GM21619 (cell line): ENCODE measurements around the gene FRYL.

Experiments
- ATAC-seq: cut with Tn5 transposase; IDR thresholded peaks from one replicate; pipeline ENCODE4 v1.9.1; 2021; ENCODE audit not compliant: unreplicated experiment

The FRYL gene

DNA sequence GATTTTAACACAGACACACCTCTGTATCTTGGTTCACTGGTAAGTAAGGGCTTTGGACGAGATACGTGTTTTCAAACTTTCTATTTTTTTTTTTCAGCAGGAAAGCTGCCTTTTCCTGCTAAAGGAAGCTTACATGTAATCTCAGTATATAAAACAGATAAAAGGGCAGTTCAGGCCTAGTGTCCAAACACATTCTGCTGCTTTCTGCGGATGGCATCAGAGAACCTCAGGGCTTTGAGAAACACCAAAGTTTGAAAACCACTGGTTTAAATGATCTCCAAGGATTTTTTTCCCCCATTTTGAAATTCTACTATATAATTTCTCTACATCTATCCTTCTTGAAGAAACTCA is 214.1 kb downstream of the FRYL start:
- no peak for ATAC-seq

- peak; percentile 58 for ATAC-seq
Observed at GRCh38 chr4:48565362-48566033, 214.6 kb downstream of the FRYL start.

DNA sequence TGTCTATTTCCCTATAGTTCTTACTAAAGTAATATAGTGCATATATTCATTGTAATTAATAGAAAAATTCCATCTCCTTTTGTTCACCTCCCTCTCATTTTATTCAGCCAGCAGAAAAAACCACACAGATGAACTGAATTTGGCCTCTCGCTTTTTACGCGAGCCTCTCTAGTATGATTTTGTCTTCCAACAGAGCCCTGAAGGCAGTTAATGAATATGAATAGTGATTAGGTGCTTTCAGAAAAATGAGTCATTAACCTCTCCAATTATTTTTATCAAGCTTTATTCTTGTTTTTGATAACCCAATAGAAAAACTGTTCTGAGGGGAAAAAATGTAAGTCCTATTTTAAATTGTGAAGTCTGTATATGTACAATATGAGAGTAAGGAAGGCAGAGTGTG is 215.9 kb downstream of the FRYL start:
- no peak for ATAC-seq

DNA sequence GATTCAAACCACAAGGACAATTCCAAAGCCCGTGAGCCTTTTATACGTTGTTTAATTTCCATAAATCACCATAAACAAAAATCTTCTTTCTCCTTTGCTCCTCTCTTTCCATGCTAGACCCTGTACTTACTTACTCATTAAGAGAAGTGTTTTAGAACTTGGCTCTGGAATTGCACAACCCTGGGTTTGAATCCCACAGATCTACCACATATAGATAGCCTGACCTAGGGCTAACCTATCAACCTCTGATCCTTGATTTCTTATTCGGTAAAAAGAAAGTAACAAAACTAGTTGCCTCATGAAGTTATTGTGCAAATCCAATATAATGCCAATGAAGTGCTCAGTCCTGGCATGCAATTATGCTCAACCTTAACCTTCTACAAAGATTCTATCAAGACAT is 221.3 kb downstream of the FRYL start:
- no peak for ATAC-seq

GRCh38 chr4:48558026-48558425 is 222.1 kb downstream of the FRYL start:
- ATAC-seq = no peak

DNA sequence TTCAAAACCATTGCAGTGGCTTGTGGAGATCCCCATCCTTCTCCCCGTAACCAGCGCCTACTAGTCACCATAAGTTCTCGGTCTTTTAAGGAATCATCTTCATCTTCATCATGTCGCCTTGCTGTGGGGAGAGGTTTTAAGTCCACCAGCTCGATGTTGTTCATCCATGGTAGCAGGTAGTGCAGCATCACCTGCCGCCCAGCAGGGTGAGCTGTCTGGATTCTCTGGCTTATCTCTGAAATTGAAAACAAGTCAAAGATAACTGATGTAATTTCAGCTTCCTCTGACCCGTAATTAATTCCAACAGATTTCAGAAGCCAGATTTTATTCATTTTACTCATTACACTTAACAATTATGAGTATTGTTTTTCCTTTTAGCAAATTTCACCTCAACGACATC is 222.6 kb downstream of the FRYL start:
- ATAC-seq = no peak

- no peak for ATAC-seq
Observed at GRCh38 chr4:48556268-48556667, 223.8 kb downstream of the FRYL start.

- no peak for ATAC-seq
Observed at GRCh38 chr4:48554606-48555005, 225.5 kb downstream of the FRYL start.

DNA sequence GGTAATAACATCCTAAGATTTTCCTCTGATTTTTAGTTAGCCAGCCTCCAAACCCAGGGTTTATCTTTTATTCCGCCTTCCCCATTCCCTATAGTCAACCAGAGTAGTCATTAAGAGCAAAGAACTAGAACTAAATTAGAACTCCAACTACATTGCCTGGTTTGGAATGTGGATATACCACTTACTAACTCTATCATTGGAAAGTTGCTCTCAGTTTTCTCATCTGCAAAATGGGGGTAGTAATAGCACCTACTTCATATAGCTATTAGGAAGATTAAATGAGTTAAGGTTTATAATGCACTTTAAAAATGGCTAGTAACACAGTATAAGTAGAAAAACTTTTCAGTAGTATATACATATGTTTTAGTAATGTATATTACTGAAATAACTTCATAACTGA is 226.4 kb downstream of the FRYL start:
- no peak for ATAC-seq

GRCh38 chr4:48546336-48546735 is 233.7 kb downstream of the FRYL start:
- no peak for ATAC-seq

DNA sequence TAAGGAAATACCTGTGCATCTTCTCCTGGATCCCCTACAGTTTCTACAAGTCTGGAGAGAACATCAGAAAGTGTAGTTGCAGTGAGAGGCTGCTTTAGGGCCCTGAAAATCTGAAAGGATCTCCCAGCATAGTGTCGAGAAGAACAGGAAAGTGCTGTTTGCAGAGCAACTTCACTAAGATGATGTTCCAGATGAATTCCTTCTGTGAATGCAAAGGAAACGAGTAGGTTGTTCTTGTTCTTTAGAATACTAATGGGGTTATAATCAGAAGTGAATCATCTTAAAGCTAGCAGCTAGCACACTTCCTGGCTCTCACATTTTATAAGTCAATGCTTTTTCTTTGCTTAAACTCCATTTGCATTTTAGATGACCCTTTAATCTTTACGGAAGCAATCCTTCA is 236.3 kb downstream of the FRYL start:
- no peak for ATAC-seq

- ATAC-seq = no peak
Observed at GRCh38 chr4:48542888-48543287, 237.2 kb downstream of the FRYL start.

DNA sequence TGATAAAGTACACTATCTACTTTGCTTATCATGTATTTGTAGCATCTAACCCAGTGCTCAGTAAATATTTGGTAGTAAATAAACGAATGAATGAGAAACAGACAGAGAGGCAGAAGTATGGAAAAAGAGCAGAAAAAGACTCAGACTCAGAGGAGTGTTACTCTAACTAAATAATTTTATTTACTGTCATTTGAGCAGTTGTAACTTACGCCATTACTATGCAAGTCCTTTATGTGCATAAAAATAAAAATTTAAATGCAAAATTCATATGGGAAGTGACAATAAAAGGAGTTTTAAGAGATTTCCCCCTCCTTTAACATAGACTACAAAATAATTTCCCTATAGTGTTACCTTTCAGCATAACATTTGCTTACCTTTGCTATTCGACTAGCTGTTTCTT is 240.5 kb downstream of the FRYL start:
- ATAC-seq = no peak

GRCh38 chr4:48538358-48538757 is 241.7 kb downstream of the FRYL start:
- ATAC-seq = no peak

DNA sequence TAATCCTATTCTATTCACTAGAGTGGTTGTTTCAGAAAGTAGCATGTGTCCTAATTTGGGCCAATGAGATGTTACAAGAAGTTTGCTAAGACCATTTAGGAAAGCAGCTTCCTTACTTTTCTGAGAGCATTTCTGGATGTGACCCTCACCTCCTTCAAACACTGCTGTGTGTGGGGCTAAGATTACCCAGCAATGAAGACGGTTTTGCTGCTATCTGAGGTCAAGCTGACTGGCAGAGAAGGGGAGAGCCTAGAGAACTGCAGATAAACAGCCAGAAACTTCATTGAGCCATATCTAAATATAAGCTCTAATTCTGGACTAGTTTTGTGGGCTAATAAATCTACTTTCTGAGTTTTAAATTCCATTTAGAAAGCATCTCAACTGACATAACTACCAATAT is 253.7 kb downstream of the FRYL start:
- ATAC-seq = no peak

DNA sequence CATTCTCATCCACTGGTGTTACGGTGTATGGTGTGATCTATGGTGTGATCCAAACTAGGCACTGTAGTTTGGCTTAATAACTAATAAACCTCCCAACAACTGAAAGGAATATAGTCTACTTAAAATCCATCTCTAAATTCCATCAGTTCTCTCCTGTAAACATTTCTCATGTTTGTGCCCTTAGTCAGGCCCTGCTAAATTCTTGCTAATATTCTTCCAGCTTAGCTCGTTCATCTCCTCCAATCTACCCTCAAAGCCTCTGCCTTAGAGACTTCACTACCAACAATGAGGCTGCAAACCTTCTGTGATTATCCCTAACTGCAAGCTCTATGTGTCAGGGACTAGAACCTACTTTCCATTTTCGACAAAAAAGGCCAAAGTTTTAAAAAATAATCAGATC is 261.9 kb downstream of the FRYL start:
- ATAC-seq = no peak

- no peak for ATAC-seq
Observed at GRCh38 chr4:48509543-48509942, 270.5 kb downstream of the FRYL start.

DNA sequence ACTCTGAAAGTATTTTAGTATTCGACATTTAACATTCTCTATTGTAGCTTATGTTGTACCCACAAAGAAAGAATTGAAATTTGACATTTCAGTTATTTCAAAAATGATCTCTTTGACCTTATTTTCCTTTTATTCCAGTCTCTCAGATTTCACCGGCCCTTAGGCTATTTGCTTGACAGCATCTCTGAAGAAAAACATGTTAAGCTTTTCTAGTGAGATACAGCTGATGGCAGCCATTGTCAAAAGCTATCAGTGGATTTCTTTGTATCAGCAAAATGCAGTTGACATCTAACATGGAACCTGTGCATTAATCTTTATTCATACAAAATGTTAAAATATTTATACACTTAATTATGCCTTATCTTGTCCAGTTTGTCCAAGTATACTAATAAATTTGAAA is 273.4 kb downstream of the FRYL start:
- ATAC-seq = no peak

DNA sequence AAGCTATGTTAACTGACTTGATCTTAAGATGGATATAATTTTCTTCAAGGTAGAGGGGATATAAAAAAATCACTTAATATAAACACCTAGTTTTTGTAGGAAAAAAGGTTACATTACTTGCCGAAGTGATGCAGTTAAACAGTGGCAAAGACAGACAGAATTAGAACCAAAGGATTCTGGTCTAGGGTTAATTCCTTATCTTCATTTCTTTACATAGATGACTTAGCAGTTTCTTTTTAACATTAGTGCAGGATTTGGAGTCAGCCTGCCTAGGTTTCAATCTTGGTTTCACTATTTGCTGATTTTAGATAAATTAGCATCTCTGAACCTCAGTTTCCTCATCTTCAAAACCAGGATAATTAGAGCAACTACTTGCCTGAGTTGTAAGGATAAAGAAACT is 275.7 kb downstream of the FRYL start:
- ATAC-seq = no peak

GRCh38 chr4:48504026-48504330 is 276.1 kb downstream of the FRYL start:
- ATAC-seq = no peak

GRCh38 chr4:48503233-48504025 is 276.6 kb downstream of the FRYL start:
- ATAC-seq = no peak

DNA sequence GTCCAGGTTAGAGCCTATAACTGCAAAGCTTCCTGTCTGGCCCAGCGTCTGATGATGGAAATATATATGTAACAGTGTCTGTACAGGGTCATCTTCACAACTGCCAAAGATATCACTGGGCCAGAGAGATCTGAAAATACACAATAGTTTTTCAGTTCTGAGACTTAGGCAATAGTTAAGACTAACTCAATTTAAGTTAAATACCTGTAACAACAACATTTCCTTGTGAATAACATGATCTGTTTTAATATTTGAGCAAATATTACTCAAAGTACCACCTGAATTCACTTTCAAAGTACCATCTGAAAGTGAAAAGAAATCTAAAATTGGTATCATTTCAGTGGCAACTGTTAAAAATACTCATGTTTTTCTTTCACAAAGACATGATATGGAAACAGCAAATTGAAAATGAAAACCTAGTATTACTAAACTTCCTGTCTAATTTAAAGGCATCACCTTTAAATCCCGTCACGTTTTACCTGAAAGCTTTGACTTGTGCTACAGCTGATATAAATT is 280.5 kb downstream of the FRYL start:
- peak; percentile 71 for ATAC-seq

DNA sequence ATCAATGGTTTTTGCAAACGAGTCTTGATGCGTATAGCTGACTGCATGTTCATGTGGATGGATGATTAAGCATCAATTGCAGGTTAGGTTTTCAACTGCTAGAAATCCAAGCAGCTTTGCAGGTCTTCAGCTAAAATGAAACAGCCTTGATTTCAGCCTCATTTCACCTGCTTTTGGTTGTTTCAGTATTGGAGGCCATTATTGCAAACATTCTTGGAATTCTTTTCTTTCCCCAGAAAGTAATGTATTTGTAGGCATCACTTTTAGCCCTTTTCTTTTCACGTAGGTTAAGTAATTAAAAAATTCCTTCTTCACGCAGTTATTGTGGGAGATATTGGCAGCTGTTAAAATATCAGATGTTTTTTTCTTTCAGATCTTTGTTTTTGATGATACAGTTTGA is 281.2 kb downstream of the FRYL start:
- ATAC-seq = no peak
